Activated B cell treated with CpG ODN at 0.5 μM for 24 hours (primary cell): ENCODE results near the gene CPLX4. TPM values are rescaled to one million over a fixed set of nuclear protein-coding genes. Genes with fewer than 3 reads are reported as not detected.
A peak's percentile ranks its signal among the peaks of the same experiment; 100 is the strongest.

Source experiments
- ATAC-seq: fragments of 200-7000 bp; cut with Tn5 transposase; one replicate; pipeline ENCODE4 v1.10.0; 2021; ENCODE audit warnings: low read depth, mild to moderate bottlenecking, moderate library complexity
- CTCF ChIA-PET: fragments of 350-600 bp; sonication (Branson Sonifier 250); formaldehyde crosslinking; loops from one replicate; lab custom pipeline; 2021; ENCODE audit warnings: antibody characterized with exemption; lab: Charles Lee
- POLR2A ChIA-PET: fragments of 350-600 bp; sonication (Branson Sonifier 250); formaldehyde crosslinking; loops from one replicate; lab custom pipeline; 2021; ENCODE audit warnings: antibody characterized with exemption; lab: Charles Lee
- DNase-seq: peaks from one replicate; pipeline ENCODE4 v3.0.0; 2022
- H3K27ac Mint-ChIP-seq: one replicate; pipeline ENCODE4 v1.8.0; 2020; ENCODE audit warnings: mixed read lengths
- H3K27me3 Mint-ChIP-seq: one replicate; pipeline ENCODE4 v1.8.0; 2021; ENCODE audit warnings: mixed read lengths
- H3K36me3 Mint-ChIP-seq: one replicate; pipeline ENCODE4 v1.8.0; 2021; ENCODE audit warnings: low read depth, mixed read lengths
- H3K4me1 Mint-ChIP-seq: one replicate; pipeline ENCODE4 v1.8.0; 2021; ENCODE audit warnings: mixed read lengths
- H3K4me3 Mint-ChIP-seq: one replicate; pipeline ENCODE4 v1.8.0; 2020; ENCODE audit warnings: mild to moderate bottlenecking, mixed read lengths
- H3K9me3 Mint-ChIP-seq: one replicate; pipeline ENCODE4 v1.8.0; 2020; ENCODE audit warnings: mixed read lengths
- CTCF ChIP-seq: fragments of 200-600 bp; IDR thresholded peaks from one replicate; pipeline ENCODE4 v1.8.0; 2022; ENCODE audit warnings: antibody characterized with exemption, mild to moderate bottlenecking
- intact Hi-C: fragments of 100-400 bp; cut with micrococcal nuclease; formaldehyde crosslinking; loops from one replicate; pipeline ENCODE4 v1.15.1; 2024
- total RNA-seq: library from RNA; stranded (reverse); gene quantifications from 2 replicates; pipeline ENCODE4 v1.2.3, GENCODE V29; 2022

Gene CPLX4
- total RNA-seq, 1 donor from 2014 or later: not detected

DNA sequence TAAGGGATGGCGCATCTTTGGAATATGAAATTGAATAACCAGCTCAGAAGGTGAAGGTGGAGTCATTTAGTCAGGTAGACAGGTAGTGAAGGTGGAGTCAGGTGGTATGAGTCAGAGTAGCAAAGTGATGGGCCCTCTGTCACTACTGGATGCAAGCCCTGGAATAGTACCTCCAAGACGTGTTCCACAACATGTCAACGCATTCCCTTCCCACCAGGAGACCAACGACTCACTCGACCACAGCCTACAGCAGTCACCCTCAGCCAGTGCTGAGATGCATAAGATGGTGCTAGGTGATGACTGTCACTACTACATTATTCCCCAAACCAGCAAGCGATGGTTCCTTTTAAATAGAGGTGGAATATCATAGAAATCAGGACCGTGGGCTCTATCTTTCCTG is 6.8 kb downstream of the CPLX4 start:
- intact Hi-C loops: no loop called here
- Mint-ChIP-seq H3K36me3 (no peaks in the 10 kb centered on the region), H3K4me1 (peaks cover 6% of the 10 kb centered on the region), H3K4me3 (no peak overlapping the region), H3K27ac (no peak overlapping the region), H3K9me3 (no peaks in the 10 kb centered on the region), H3K27me3 (peaks cover 25% of the 10 kb centered on the region)
- POLR2A ChIA-PET: no interaction called here
- DNase-seq (no peak), ATAC-seq (no peak)
- TF ChIP-seq CTCF: no peak
- CTCF ChIA-PET: interaction anchor here (5.3 kb wide), 1 partner anchor 91 kb away, joined by 62 read pairs; no protein-coding TSS in a partner anchor

DNA sequence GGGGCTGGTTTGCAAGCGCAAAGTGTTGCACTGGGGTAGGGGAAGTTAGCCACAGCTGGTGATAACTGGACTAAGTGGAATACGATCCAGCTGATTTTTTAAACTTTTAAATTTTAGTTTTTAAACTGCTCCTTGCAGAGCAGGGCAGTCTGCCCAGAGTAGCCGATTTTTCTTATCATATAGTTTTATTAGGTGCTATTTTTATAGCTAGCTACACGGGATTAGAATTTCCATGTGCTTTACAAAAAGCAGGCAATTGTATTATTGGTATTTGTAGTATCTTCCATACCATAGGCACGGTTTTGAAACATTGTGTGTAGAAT is 9.6 kb downstream of the CPLX4 start:
- Mint-ChIP-seq H3K9me3 (no peaks in the 10 kb centered on the region), H3K36me3 (no peaks in the 10 kb centered on the region), H3K4me1 (peaks cover 6% of the 10 kb centered on the region), H3K4me3 (peak overlapping the region; percentile 52), H3K27me3 (peaks cover 31% of the 10 kb centered on the region), H3K27ac (no peak overlapping the region)
- ATAC-seq: no peak
- intact Hi-C loops: loop anchor here (1.0 to 5.0 kb wide), 4 partner anchors 50 to 513 kb away; partner anchors contain the start of gene LMAN1
- ChIA-PET CTCF (interaction anchor here (0.7 to 5.3 kb wide), 2 partner anchors 53 to 94 kb away, joined by 4 to 62 read pairs; no protein-coding TSS in a partner anchor), POLR2A (no interaction called here)
- TF ChIP-seq CTCF: no peak
- DNase-seq: no peak

DNA sequence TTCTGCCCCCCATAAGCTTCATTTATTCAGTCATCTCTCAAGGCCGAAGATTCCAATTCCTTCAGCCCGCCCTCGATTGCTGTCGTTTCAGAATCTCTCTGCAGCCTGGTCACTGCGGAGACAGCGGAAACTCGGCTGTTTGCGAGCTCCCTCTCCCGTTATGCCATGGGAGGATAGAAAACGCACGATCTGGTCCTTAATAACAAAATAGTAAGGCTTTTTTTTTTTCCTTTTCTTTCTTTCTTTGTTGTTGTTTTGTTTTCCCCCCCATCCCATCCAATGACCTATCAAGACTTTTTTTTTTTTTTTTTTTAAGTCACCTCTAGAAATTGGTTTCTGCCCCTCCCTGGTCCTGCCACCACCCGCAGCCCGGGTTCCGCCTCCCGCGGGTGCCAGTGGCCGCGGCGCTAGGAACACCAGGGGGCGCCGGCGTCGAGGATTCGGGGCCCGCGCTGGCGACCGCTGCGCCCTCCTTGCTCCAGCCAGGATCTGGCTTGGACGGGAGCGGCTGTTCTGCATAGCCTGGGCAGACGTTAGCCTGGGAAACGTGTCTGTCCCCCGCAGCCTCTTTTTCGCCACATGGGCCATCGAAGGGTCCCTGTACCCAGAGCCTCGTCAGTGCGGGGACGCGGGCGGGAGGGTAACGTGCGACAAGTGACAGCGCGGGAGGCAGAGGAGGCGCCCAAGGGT is 10.1 kb downstream of the CPLX4 start:
- H3K36me3 Mint-ChIP-seq: no peaks in the 10 kb centered on the region
- peaks cover 31% of the 10 kb centered on the region for H3K27me3 Mint-ChIP-seq
- TF ChIP-seq CTCF: no peak
- H3K27ac Mint-ChIP-seq: no peak overlapping the region
- H3K9me3 Mint-ChIP-seq: no peaks in the 10 kb centered on the region
- H3K4me3 Mint-ChIP-seq: peak overlapping the region; percentile 52
- H3K4me1 Mint-ChIP-seq: peaks cover 6% of the 10 kb centered on the region
- ATAC-seq: peak; percentile 85
- peak; percentile 66 for DNase-seq
- CTCF ChIA-PET: interaction anchor here (0.6 to 5.3 kb wide), 4 partner anchors 28 to 1241 kb away, joined by 3 to 62 read pairs (median 4); no protein-coding TSS in a partner anchor
- intact Hi-C loops: loop anchor here (1.0 to 5.0 kb wide), 4 partner anchors 50 to 514 kb away; partner anchors contain the start of gene LMAN1
- POLR2A ChIA-PET: interaction anchor here (0.6 kb wide), 1 partner anchor 232 kb away, joined by 3 read pairs; no protein-coding TSS in a partner anchor

DNA sequence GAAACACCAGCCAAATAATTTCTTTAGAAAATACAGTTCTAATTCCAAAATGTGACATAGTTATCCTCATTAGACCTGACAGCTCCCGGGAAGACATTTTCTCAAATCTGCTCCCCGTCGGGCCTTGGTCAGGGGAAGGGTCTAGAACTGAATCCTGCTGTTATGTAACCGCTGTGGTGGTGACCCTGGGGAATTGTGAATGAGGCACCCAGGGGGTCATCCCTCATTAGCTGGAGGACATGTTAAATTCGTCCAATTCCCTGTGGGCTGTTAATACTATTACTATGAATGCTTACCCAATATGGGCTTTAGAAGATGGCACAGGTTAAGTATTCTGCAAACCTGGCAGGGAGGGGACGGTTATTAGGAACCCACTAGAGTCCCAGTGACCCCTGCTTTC is 11.8 kb downstream of the CPLX4 start:
- ChIA-PET POLR2A (no interaction called here), CTCF (interaction anchor here (1.0 kb wide), 1 partner anchor 96 kb away, joined by 3 read pairs; no protein-coding TSS in a partner anchor)
- no peak overlapping the region for H3K4me3 Mint-ChIP-seq
- intact Hi-C loops: loop anchor here (5.0 kb wide), 1 partner anchor 516 kb away; no protein-coding TSS in a partner anchor
- no peaks in the 10 kb centered on the region for H3K9me3 Mint-ChIP-seq
- H3K36me3 Mint-ChIP-seq: no peaks in the 10 kb centered on the region
- no peak for DNase-seq
- no peak for TF ChIP-seq CTCF
- peaks cover 6% of the 10 kb centered on the region for H3K4me1 Mint-ChIP-seq
- no peak for ATAC-seq
- no peak overlapping the region for H3K27ac Mint-ChIP-seq
- peaks cover 27% of the 10 kb centered on the region for H3K27me3 Mint-ChIP-seq

- no peak for TF ChIP-seq CTCF
- CTCF ChIA-PET: no interaction called here
- ATAC-seq (no peak), DNase-seq (no peak)
- H3K9me3 Mint-ChIP-seq: no peaks in the 10 kb centered on the region
- POLR2A ChIA-PET: no interaction called here
- H3K4me3 Mint-ChIP-seq: no peak overlapping the region
- peaks cover 6% of the 10 kb centered on the region for H3K4me1 Mint-ChIP-seq
- H3K36me3 Mint-ChIP-seq: no peaks in the 10 kb centered on the region
- no peak overlapping the region for H3K27ac Mint-ChIP-seq
- intact Hi-C loops: loop anchor here (5.0 kb wide), 1 partner anchor 517 kb away; no protein-coding TSS in a partner anchor
- peaks cover 19% of the 10 kb centered on the region for H3K27me3 Mint-ChIP-seq
Observed at GRCh38 chr18:59305295-59305694, 13.2 kb downstream of the CPLX4 start.
